Putamen (tissue), 1 donor: Measurements from ENCODE around the gene CHRM2.

Source experiments
- DNase-seq: peaks from one replicate; pipeline ENCODE4 v3.0.0-alpha.2; 2016; ENCODE audit warnings: low spot score

Gene CHRM2

GRCh38 chr7:137026176-137026500 lies 157.7 kb downstream of the CHRM2 start:
- DNase-seq: no peak

DNA sequence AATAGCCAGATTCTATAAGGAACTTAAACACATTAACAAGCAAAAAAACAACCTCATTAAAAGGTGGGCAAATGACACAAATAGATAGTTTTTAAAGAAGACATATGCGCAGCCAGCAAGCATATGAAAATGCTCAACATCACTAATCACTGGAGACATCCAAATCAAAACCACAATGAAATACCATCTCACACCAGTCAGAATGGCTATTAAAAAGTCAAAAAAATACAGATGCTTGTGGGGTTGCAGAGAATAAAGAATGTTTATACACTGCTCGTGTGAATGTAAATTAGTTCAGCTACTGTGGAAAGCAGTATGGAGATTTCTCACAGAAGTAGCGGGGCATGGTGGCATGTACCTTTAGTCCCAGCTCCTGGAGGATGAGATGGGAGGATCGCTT lies 164.0 kb downstream of the CHRM2 start:
- DNase-seq: no peak

DNA sequence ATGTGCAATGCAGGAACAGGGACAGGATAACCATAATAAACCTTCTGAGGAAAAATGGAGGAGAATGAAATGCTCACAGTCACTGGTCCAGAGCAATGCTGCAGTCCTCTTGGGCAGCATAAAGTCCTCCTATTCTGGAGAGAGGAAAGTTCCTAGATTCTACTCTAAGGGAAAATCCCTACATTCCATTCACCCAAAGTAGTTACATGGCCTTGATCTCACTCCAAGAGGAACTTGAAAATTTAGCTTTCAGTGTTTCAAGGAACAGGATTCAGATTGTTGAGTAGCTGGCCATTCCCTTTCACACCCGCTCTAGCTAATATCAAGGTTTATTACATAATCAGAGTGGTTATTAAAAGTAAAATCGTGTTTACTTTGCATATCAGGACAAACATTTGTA lies 168.3 kb downstream of the CHRM2 start:
- no peak for DNase-seq

DNA sequence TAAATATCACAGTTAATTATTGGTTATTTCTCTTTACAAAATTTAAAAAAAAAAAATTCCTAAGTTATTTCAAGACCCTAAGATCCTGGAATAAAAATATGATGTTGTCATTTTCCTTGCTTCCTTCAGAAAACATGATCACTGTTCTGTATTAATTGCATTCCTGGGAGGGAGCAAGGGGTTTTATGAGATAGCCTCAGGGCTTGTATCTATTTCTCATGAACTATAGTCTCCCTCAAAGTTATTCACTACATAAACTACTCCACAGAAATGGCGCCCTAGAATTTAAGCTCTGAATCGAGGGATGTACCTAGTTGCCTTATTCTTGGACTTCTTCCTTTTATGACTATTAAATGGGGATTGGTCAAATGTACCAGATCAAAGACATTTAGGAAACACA lies 170.3 kb downstream of the CHRM2 start:
- no peak for DNase-seq

DNA sequence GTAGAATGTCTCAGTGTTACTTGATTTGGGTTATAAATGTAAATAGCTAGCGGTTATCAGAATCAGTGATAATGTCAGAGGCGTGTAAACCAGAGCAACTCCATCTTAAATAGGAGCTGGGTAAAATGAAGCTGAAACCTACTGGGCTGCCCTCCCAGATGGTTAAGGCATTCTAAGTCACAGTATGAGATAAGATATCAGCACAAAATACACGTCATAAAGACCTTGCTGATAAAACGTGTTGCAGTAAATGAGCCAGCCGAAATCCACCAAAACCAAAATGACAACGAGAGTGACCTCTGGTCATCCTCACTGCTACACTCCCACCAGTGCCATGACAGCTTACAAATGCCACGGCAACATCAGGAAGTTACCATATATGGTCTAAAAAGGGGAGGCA lies 172.3 kb downstream of the CHRM2 start:
- DNase-seq: no peak

- DNase-seq: no peak
Observed at GRCh38 chr7:137045573-137045972, 177.1 kb downstream of the CHRM2 start.

GRCh38 chr7:137069249-137069963 lies 201.0 kb downstream of the CHRM2 start:
- no peak for DNase-seq
